ENCODE data around the gene ST8SIA3.

Gene ST8SIA3, protein sequence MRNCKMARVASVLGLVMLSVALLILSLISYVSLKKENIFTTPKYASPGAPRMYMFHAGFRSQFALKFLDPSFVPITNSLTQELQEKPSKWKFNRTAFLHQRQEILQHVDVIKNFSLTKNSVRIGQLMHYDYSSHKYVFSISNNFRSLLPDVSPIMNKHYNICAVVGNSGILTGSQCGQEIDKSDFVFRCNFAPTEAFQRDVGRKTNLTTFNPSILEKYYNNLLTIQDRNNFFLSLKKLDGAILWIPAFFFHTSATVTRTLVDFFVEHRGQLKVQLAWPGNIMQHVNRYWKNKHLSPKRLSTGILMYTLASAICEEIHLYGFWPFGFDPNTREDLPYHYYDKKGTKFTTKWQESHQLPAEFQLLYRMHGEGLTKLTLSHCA
- 0 reads per million in 3 donors for total RNA-seq

DNA sequence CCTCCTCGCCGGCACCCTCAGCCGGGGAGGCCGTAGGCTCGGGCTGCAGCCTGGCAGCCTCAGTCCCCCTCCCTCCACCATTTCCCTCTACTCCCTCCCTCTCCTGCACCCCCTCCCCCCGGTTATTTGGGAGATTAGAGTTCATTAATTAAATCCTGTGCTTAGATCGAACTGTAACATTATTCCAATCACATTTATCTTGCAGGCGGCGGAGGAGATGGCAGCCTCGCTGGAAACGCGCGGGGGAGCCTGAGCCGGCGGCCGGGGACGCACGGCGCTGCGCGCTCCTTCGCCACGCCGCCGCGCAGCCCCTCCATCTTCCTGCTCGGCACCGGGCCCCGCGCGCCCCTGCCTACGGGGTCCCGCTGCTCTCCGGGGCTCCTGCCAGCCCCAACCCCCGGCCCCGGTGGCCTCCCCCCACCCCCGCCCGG is at the start of gene ST8SIA3:
Gene ST8SIA3, plus strand, starts transcription at position 287 of the 431 bp plus-strand sequence. CDS start 290 bp downstream, outside the sequence.
- Histone ChIP-seq H3K27ac (ENCODE audit: insufficient read depth, low read length, poor library complexity, severe bottlenecking) (no peak within 1 kb of the TSS), H3K9me3 (ENCODE audit: control insufficient read depth, low read length) (no peaks in the 10 kb centered on the region), H3K4me1 (ENCODE audit: control insufficient read depth, insufficient read depth, low read length, poor library complexity, severe bottlenecking) (no peaks in the 10 kb centered on the region), H3K36me3 (ENCODE audit: control insufficient read depth, insufficient read depth, low read length) (no peaks in the 10 kb centered on the region), H3K27me3 (replicated peaks; ENCODE audit: control insufficient read depth, insufficient read depth, low read length, poor library complexity, severe bottlenecking) (peaks cover 4% of the 10 kb centered on the region), H3K4me3 (ENCODE audit: insufficient read depth, low read depth, low read length, poor library complexity, severe bottlenecking) (no peak within 1 kb of the TSS)
- no peak for DNase-seq

DNA sequence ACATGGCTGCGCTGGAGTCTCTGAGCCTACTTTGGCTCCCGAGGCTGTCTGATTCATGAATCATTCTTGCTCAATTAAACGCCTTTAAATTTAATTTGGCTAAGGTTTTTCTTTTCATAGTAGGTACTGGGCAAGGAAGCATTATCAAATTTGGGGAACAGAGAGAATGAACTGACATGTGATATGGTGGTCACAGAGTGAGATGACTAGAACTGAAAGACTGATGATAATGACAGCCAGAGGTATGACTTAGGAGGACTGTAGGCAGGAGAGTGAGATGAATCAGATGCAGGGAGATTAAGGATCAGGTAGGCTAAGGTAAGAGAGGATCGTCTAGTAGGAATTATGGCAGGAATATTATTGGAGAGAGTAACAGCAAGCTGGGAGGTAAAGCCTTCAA is 40.9 kb upstream of the ST8SIA3 start:
- DNase-seq: no peak
- no peak overlapping the region for H3K4me3 ChIP-seq (ENCODE audit: insufficient read depth, low read depth, low read length, poor library complexity, severe bottlenecking)
- no peaks in the 10 kb centered on the region for H3K4me1 ChIP-seq (ENCODE audit: control insufficient read depth, insufficient read depth, low read length, poor library complexity, severe bottlenecking)
- H3K36me3 ChIP-seq (ENCODE audit: control insufficient read depth, insufficient read depth, low read length): no peaks in the 10 kb centered on the region
- H3K27me3 ChIP-seq (replicated peaks; ENCODE audit: control insufficient read depth, insufficient read depth, low read length, poor library complexity, severe bottlenecking): no peaks in the 10 kb centered on the region
- no peak overlapping the region for H3K27ac ChIP-seq (ENCODE audit: insufficient read depth, low read length, poor library complexity, severe bottlenecking)
- H3K9me3 ChIP-seq (ENCODE audit: control insufficient read depth, low read length): no peaks in the 10 kb centered on the region

DNA sequence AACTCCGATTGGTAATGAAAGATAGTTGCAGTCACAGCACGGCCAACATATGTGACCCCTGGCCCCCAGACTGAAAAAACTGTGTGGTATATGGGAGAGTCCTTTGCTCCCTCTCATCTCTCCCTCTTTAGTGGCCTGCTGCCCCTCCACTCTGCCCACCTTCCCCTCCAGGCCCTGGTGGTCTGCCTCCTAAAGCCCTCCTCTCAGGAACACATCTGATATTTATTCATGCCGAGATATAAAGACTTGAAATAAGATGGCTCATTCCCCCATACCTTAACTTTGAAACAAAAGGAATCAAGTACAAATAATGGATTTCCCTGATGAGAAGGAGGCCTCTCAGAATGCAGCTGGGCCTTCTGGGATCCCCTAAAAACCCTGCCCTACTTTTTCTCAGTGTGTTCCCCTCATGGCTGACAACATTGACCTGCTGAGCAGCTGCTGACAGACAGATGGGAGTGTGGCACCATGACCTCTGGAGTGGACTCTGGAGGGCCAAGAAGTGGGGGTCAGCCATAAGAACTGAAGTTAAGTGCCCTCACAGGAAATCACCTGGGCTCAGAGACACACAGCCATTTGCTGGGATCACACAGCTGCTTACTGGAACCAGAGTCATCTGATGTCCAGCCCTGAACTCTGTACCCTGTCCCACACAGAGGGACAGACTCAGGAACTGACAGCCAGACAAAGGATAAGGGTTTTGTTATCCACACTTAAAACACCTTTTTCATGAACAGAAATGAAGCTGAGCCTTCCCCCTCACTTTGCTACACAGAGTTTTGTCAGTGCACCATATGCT is 39.8 kb upstream of the ST8SIA3 start:
- Histone ChIP-seq H3K9me3 (ENCODE audit: control insufficient read depth, low read length) (no peaks in the 10 kb centered on the region), H3K27me3 (replicated peaks; ENCODE audit: control insufficient read depth, insufficient read depth, low read length, poor library complexity, severe bottlenecking) (no peaks in the 10 kb centered on the region), H3K36me3 (ENCODE audit: control insufficient read depth, insufficient read depth, low read length) (no peaks in the 10 kb centered on the region), H3K27ac (ENCODE audit: insufficient read depth, low read length, poor library complexity, severe bottlenecking) (no peak overlapping the region), H3K4me1 (ENCODE audit: control insufficient read depth, insufficient read depth, low read length, poor library complexity, severe bottlenecking) (no peaks in the 10 kb centered on the region), H3K4me3 (ENCODE audit: insufficient read depth, low read depth, low read length, poor library complexity, severe bottlenecking) (no peak overlapping the region)
- DNase-seq: no peak

DNA sequence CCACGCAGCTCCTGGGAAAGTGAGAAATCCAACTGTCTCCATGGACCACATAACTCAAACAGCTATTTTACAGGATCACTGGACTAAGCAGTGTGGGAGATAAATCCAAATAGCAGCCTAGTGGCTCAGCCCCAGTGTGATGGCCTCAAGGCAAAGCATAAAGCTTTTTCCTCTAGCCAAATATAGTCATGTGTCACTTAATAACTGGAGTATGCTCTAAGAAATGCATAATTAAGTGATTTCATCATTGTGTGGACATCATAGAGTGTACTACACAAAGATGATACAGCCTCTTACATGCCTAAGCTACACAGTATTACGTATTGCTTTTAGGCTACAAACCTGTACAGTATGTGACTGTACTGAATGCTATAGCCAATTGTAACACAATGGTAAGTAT is 31.8 kb upstream of the ST8SIA3 start:
- Histone ChIP-seq H3K4me1 (ENCODE audit: control insufficient read depth, insufficient read depth, low read length, poor library complexity, severe bottlenecking) (no peaks in the 10 kb centered on the region), H3K36me3 (ENCODE audit: control insufficient read depth, insufficient read depth, low read length) (no peaks in the 10 kb centered on the region)

DNA sequence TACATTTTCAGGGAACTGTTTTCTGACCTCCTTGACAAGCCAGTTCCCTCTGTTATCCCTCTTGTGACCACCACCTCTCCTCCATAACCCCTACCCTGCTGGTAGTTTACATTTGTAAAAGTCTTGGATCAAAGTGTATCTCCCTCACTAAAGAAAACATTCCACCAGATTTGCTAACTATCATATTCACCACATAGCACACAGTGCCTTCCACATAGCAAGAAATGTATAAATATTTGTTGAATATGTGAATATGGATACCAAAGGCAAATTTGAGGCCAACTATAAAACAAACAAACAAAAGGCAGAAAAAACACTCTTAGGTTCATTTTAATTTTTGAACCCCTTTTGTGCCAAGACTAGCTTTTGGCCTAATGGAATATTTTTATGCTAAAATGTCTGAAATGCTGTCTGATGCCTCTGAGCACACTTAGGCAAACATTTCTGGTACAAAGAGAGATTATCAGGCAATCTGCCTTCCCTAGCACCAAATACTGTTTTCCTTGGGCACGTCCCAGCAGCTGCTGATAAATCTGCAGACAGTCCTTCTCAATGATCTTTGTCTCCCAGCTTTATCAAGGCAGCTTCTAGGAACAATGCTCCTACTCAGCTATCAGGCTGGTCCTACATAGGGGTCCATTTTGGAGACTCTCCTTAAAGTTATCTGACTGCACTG is 26.7 kb upstream of the ST8SIA3 start:
- H3K36me3 ChIP-seq (ENCODE audit: control insufficient read depth, insufficient read depth, low read length): no peaks in the 10 kb centered on the region
- no peak overlapping the region for H3K4me3 ChIP-seq (ENCODE audit: insufficient read depth, low read depth, low read length, poor library complexity, severe bottlenecking)
- no peaks in the 10 kb centered on the region for H3K27me3 ChIP-seq (replicated peaks; ENCODE audit: control insufficient read depth, insufficient read depth, low read length, poor library complexity, severe bottlenecking)
- no peaks in the 10 kb centered on the region for H3K9me3 ChIP-seq (ENCODE audit: control insufficient read depth, low read length)
- no peaks in the 10 kb centered on the region for H3K4me1 ChIP-seq (ENCODE audit: control insufficient read depth, insufficient read depth, low read length, poor library complexity, severe bottlenecking)
- no peak overlapping the region for H3K27ac ChIP-seq (ENCODE audit: insufficient read depth, low read length, poor library complexity, severe bottlenecking)
- DNase-seq: no peak

More for the DNA sequence above, 31.8 kb upstream of the ST8SIA3 start:
- H3K27me3 ChIP-seq (replicated peaks; ENCODE audit: control insufficient read depth, insufficient read depth, low read length, poor library complexity, severe bottlenecking): no peaks in the 10 kb centered on the region
- no peak overlapping the region for H3K27ac ChIP-seq (ENCODE audit: insufficient read depth, low read length, poor library complexity, severe bottlenecking)
- H3K4me3 ChIP-seq (ENCODE audit: insufficient read depth, low read depth, low read length, poor library complexity, severe bottlenecking): no peak overlapping the region
- DNase-seq: no peak
- no peaks in the 10 kb centered on the region for H3K9me3 ChIP-seq (ENCODE audit: control insufficient read depth, low read length)

DNA sequence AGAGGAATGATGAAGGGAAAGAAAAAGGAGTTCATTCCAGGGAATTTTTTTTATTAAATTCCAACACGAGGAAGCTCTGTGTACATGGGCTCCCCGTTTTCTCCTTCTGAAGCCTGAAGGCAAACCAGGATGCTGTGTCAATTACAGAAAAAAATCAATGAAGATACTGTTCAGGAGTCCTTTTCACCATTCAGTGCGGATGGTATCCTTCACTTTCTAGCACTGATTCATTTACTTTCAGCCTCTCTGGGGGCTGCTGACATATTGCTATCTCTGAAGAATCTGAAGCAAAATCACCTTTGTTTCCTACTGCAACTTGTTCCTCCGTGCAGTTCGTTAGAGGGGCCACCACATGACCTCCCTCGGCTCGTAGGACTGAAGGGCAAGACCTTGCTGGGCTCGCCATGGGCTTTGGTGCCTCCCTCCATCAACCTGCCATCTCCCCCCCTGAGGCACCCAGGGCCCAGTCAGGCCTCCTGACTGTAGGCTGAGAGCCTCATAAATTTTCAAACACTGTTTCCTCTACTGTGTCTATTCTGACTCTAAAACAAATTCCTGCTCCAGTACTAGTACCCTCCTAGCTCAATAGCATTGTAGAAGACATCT is 25.5 kb upstream of the ST8SIA3 start:
- no peaks in the 10 kb centered on the region for H3K9me3 ChIP-seq (ENCODE audit: control insufficient read depth, low read length)

DNA sequence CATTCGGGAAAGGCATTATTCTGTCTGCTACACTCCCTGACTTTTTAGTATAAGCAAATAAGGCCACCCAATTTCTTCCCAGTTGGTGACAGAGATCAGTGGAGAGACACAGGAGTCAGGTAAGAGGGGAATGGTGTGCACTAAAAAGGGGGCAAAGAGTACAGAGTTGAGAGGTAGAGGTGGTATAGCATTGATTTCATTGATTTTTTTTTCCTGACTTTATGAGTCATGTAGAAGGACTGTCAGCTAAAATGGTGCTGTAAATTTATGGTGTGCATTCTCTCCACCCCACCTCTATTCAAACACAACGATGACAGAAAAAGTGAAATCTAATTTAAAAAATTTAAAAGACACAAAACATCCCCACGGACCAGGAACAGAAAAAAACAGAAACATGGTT is 23.7 kb upstream of the ST8SIA3 start:
- Histone ChIP-seq H3K27ac (ENCODE audit: insufficient read depth, low read length, poor library complexity, severe bottlenecking) (no peak overlapping the region), H3K36me3 (ENCODE audit: control insufficient read depth, insufficient read depth, low read length) (no peaks in the 10 kb centered on the region), H3K27me3 (replicated peaks; ENCODE audit: control insufficient read depth, insufficient read depth, low read length, poor library complexity, severe bottlenecking) (no peaks in the 10 kb centered on the region), H3K4me1 (ENCODE audit: control insufficient read depth, insufficient read depth, low read length, poor library complexity, severe bottlenecking) (no peaks in the 10 kb centered on the region), H3K4me3 (ENCODE audit: insufficient read depth, low read depth, low read length, poor library complexity, severe bottlenecking) (no peak overlapping the region), H3K9me3 (ENCODE audit: control insufficient read depth, low read length) (no peaks in the 10 kb centered on the region)
- no peak for DNase-seq

More for the DNA sequence above, 25.5 kb upstream of the ST8SIA3 start:
- H3K27ac ChIP-seq (ENCODE audit: insufficient read depth, low read length, poor library complexity, severe bottlenecking): no peak overlapping the region
- DNase-seq: no peak
- H3K4me3 ChIP-seq (ENCODE audit: insufficient read depth, low read depth, low read length, poor library complexity, severe bottlenecking): no peak overlapping the region
- no peaks in the 10 kb centered on the region for H3K4me1 ChIP-seq (ENCODE audit: control insufficient read depth, insufficient read depth, low read length, poor library complexity, severe bottlenecking)
- no peaks in the 10 kb centered on the region for H3K27me3 ChIP-seq (replicated peaks; ENCODE audit: control insufficient read depth, insufficient read depth, low read length, poor library complexity, severe bottlenecking)
- H3K36me3 ChIP-seq (ENCODE audit: control insufficient read depth, insufficient read depth, low read length): no peaks in the 10 kb centered on the region

DNA sequence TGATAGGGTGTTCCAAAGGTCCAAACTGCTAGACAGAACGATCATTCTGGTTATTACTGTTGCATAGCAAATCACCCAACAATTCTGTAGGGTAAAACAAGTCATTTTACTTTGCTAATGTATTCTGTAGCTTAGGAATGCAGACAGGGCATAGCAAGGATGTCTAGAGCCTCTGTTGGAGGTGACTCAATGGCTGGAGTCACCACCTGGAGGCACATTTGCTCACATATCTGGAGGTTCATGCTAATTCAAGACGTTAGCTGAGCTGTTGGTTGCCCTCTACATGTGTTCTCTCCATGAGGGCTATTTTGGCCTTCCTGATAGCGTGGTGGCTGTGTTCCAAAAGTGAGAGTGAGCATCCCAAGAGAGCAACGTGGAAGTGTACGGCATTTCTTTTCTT is 22.5 kb upstream of the ST8SIA3 start:
- H3K4me1 ChIP-seq (ENCODE audit: control insufficient read depth, insufficient read depth, low read length, poor library complexity, severe bottlenecking): no peaks in the 10 kb centered on the region
- H3K27ac ChIP-seq (ENCODE audit: insufficient read depth, low read length, poor library complexity, severe bottlenecking): no peak overlapping the region
- no peak overlapping the region for H3K4me3 ChIP-seq (ENCODE audit: insufficient read depth, low read depth, low read length, poor library complexity, severe bottlenecking)
- no peaks in the 10 kb centered on the region for H3K36me3 ChIP-seq (ENCODE audit: control insufficient read depth, insufficient read depth, low read length)
- no peak for DNase-seq
- H3K27me3 ChIP-seq (replicated peaks; ENCODE audit: control insufficient read depth, insufficient read depth, low read length, poor library complexity, severe bottlenecking): no peaks in the 10 kb centered on the region
- no peaks in the 10 kb centered on the region for H3K9me3 ChIP-seq (ENCODE audit: control insufficient read depth, low read length)

DNA sequence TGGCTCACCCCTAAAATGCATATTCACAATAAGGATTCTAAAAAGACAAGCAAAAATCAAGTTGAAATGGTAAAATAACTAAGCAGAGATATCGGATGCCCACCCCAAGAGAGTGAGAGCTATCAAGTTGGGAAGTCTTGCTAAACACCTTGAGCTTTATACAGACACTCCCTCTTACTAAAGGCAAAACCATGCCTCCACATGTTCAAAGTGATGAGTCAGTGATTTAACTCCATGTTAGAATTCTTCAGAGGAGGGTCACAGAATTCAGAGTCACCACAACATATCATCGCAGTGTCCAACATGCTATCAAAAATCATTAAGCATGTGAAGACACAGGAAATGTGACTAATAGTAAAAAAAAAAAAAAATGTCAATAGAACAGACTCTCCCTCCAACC is 20.6 kb upstream of the ST8SIA3 start:
- Histone ChIP-seq H3K27ac (ENCODE audit: insufficient read depth, low read length, poor library complexity, severe bottlenecking) (no peak overlapping the region), H3K36me3 (ENCODE audit: control insufficient read depth, insufficient read depth, low read length) (no peaks in the 10 kb centered on the region), H3K9me3 (ENCODE audit: control insufficient read depth, low read length) (no peaks in the 10 kb centered on the region), H3K27me3 (replicated peaks; ENCODE audit: control insufficient read depth, insufficient read depth, low read length, poor library complexity, severe bottlenecking) (no peaks in the 10 kb centered on the region), H3K4me1 (ENCODE audit: control insufficient read depth, insufficient read depth, low read length, poor library complexity, severe bottlenecking) (no peaks in the 10 kb centered on the region), H3K4me3 (ENCODE audit: insufficient read depth, low read depth, low read length, poor library complexity, severe bottlenecking) (no peak overlapping the region)
- DNase-seq: no peak

Data from effector memory CD4-positive, alpha-beta T cell (primary cell).